Esophagus muscularis mucosa (tissue), 4 donors: ENCODE measurements around the gene GAS6. TPM values are rescaled to one million over a fixed set of nuclear protein-coding genes. Genes with fewer than 3 reads are reported as not detected.

Source experiments
- DNase-seq: peaks from one replicate; pipeline ENCODE4 v3.0.0-alpha.2; 2017; ENCODE audit errors: extremely low spot score
- H3K27ac ChIP-seq, 4 donors: fragments of 200-600 bp; sonication (generic); replicated peaks in 1 of 4; 1 replicate in 3 of 4; 2 replicates in 1 of 4; pipeline ENCODE4 v1.5.1; 2016 to 2019; ENCODE audit warnings: mild to moderate bottlenecking in 1 of 4
- H3K27me3 ChIP-seq, 4 donors: fragments of 200-600 bp; sonication (generic); one replicate each; pipeline versions ENCODE4 v1.5.1 to v1.6.0; 2016 to 2019
- H3K36me3 ChIP-seq, 4 donors: fragments of 200-600 bp; sonication (generic); one replicate each; pipeline ENCODE4 v1.5.1; 2016 to 2019
- H3K4me1 ChIP-seq, 4 donors: fragments of 200-600 bp; sonication (generic); one replicate each; pipeline ENCODE4 v1.5.1; 2016 to 2019
- H3K4me3 ChIP-seq, 4 donors: fragments of 200-600 bp; sonication (generic); 1 replicate in 2 of 4; 2 replicates in 2 of 4; pipeline ENCODE4 v1.5.1; 2016 to 2019; ENCODE audit warnings: mild to moderate bottlenecking in 4 of 4, moderate library complexity in 1 of 4
- H3K9me3 ChIP-seq, 4 donors: fragments of 200-600 bp; sonication (generic); 1 replicate in 3 of 4; 2 replicates in 1 of 4; pipeline ENCODE4 v1.5.1; 2016 to 2019
- EP300 ChIP-seq: sonication (generic); formaldehyde crosslinking; IDR thresholded peaks from one replicate; pipeline ENCODE4 v1.6.1; 2017; ENCODE audit warnings: antibody characterized with exemption
- POLR2A ChIP-seq: fragments of 450-650 bp; IDR thresholded peaks from one replicate; pipeline ENCODE4 v1.6.1; 2017; ENCODE audit warnings: antibody characterized with exemption, moderate library complexity, mild to moderate bottlenecking, low read depth
- POLR2AphosphoS5 ChIP-seq, 2 donors: sonication (generic); formaldehyde crosslinking; IDR thresholded peaks; one replicate each; pipeline ENCODE4 v1.6.1; 2017; ENCODE audit warnings: antibody characterized with exemption in 2 of 2
- WGBS: methylation state at CpG from one replicate; pipeline ENCODE4 v1.1.5; 2018; 5-methylcytosine and 5-hydroxymethylcytosine counted together
- intact Hi-C: fragments of 100-400 bp; cut with DNase I; formaldehyde crosslinking; loops from one replicate; pipeline ENCODE4 v1.15.1; 2023
- total RNA-seq, 4 donors: library from RNA; depleted of rRNA; stranded (reverse); fragments of >200 nt; gene quantifications; one replicate each; pipeline versions ENCODE4 v1.1.0 to v1.2.1, GENCODE V29; 2016
- TF ChIP-seq, protein P1 (sequence below), 3 experiments: fragments of 200-600 bp in 2 of 3; fragments of 450-650 bp in 1 of 3; sonication (generic) in 2 of 3; IDR thresholded peaks; one replicate each; pipeline ENCODE4 v1.5.1; 2017 to 2019; ENCODE audit warnings: antibody characterized with exemption in 3 of 3, mild to moderate bottlenecking in 2 of 3, moderate library complexity in 1 of 3

The GAS6 gene
- total RNA-seq, 4 donors from 2014 or later: 241 to 459 (median 346) TPM

DNA sequence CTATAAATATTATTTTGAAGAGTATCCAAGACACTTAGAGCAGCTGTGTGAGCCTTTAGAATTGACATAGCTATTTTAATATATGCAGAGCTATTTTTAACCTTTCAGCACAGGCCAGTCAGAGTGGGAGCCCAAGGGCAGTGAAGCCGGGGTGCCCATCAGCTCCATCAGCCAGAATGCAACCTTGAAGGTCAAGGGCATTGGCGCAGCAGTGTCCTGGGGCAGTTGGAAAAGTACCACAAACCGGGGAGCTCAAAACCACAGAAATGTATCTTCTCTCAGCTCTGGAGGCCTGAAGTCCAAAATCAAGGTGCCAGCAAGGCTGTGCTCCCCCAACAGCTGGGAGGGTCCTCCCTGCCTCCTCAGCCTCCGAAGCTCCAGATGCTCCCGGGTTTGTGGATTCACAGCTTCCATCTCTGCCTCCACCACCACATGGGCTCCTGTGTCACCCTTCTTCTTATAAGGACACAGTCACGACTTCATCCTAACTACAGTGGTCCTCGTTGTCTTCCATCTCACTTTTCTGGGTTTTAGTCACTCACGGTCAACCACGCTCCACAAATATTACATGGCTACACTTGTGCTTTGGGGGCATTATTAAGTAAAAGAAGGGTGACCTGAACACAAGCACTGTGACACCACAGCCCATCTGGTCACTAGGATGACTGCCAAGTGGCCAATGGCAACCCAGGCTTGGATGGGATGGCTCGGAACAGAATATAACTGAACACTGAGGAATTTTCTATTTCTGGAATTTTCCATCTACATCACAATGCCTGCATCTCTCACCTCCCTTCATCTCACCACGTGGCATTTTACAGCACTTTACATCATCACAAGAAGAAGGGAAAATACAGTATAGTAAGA is 15.9 kb upstream of the GAS6 start:
- TF ChIP-seq EP300: no peak
- TF ChIP-seq, protein P1, sequence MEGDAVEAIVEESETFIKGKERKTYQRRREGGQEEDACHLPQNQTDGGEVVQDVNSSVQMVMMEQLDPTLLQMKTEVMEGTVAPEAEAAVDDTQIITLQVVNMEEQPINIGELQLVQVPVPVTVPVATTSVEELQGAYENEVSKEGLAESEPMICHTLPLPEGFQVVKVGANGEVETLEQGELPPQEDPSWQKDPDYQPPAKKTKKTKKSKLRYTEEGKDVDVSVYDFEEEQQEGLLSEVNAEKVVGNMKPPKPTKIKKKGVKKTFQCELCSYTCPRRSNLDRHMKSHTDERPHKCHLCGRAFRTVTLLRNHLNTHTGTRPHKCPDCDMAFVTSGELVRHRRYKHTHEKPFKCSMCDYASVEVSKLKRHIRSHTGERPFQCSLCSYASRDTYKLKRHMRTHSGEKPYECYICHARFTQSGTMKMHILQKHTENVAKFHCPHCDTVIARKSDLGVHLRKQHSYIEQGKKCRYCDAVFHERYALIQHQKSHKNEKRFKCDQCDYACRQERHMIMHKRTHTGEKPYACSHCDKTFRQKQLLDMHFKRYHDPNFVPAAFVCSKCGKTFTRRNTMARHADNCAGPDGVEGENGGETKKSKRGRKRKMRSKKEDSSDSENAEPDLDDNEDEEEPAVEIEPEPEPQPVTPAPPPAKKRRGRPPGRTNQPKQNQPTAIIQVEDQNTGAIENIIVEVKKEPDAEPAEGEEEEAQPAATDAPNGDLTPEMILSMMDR (IDR thresholded peaks at IDR 0.05): no peak
- TF ChIP-seq POLR2A: no peak
- TF ChIP-seq POLR2AphosphoS5 (IDR thresholded peaks at IDR 0.05): no peak
- 81% methylated on average over 10 of the region's 11 CpGs for WGBS
- DNase-seq: peak; percentile 87
- intact Hi-C loops: no loop called here
- H3K4me1 ChIP-seq: peaks cover 49 to 57% (median 53%) of the 10 kb centered on the region in 4 donors
- H3K36me3 ChIP-seq: no peaks in the 10 kb centered on the region
- H3K4me3 ChIP-seq: no peak overlapping the region
- peak overlapping the region; percentile 56 to 85 (median 75) for H3K27ac ChIP-seq
- H3K9me3 ChIP-seq: no peaks in the 10 kb centered on the region
- no peaks in the 10 kb centered on the region for H3K27me3 ChIP-seq

GRCh38 chr13:113879017-113879416 is 15.1 kb upstream of the GAS6 start:
- peak overlapping the region; percentile 56 to 85 (median 75) for H3K27ac ChIP-seq
- WGBS: 73% methylated on average over 7 of the region's 7 CpGs
- no peaks in the 10 kb centered on the region for H3K9me3 ChIP-seq
- DNase-seq: peak; percentile 37
- H3K4me1 ChIP-seq: peaks cover 49 to 53% (median 51%) of the 10 kb centered on the region in 4 donors
- H3K4me3 ChIP-seq: no peak overlapping the region
- intact Hi-C loops: no loop called here
- H3K27me3 ChIP-seq: no peaks in the 10 kb centered on the region
- TF ChIP-seq, protein P1 (IDR thresholded peaks at IDR 0.05): no peak
- TF ChIP-seq EP300 (no peak), POLR2A (no peak), POLR2AphosphoS5 (IDR thresholded peaks at IDR 0.05) (no peak)
- no peaks in the 10 kb centered on the region for H3K36me3 ChIP-seq

GRCh38 chr13:113877149-113877990 is 13.5 kb upstream of the GAS6 start:
- TF ChIP-seq POLR2A: no peak
- TF ChIP-seq, protein P1 (IDR thresholded peaks at IDR 0.05): no peak
- TF ChIP-seq EP300: no peak
- no peak for TF ChIP-seq POLR2AphosphoS5 (IDR thresholded peaks at IDR 0.05)

DNA sequence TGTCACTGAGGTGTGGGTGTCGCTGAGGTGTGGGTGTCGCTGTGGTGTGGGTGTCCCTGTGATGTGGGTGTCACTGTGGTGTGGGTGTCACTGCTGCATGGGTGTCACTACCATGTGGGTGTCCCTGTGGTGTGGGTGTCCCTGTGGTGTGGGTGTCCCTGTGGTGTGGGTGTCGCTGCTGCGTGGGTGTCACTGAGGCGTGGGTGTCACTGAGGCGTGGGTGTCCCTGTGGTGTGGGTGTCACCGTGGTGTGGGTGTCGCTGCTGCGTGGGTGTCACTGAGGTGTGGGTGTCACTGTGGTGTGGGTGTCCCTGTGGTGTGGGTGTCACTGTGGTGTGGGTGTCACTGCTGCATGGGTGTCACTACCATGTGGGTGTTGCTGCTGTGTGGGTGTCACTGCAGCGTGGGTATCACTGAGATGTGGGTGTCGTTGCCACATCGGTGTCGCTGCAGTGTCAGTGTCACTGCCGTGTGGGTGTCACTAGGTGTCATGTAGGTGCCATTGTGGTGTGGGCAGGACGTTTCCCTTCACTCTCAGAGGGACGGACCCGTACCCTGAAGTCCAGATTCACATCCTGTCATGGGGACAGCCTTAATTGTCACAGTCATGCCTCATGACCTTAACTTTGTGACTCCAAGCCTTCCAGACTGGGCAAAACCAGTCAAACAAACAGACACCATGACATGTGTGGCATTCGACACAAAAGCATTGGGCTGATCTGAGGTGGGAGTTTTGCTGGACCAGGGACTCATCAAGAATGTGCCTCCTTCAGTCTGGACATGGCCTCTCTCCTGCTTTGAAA is 12.7 kb upstream of the GAS6 start:
- Histone ChIP-seq H3K27me3 (no peaks in the 10 kb centered on the region), H3K27ac (no peak overlapping the region), H3K36me3 (no peaks in the 10 kb centered on the region), H3K4me1 (peaks cover 29 to 31% (median 30%) of the 10 kb centered on the region in 4 donors), H3K9me3 (no peaks in the 10 kb centered on the region), H3K4me3 (no peak overlapping the region)
- DNase-seq: peak; percentile 50
- 80% methylated on average over 7 of the region's 18 CpGs for WGBS
- intact Hi-C loops: no loop called here
- TF ChIP-seq, protein P1 (IDR thresholded peaks at IDR 0.05): no peak
- no peak for TF ChIP-seq EP300
- no peak for TF ChIP-seq POLR2A

More at GRCh38 chr13:113877149-113877990, 13.5 kb upstream of the GAS6 start:
- peaks cover 37 to 40% (median 39%) of the 10 kb centered on the region in 4 donors for H3K4me1 ChIP-seq
- H3K27ac ChIP-seq: no peak overlapping the region
- H3K9me3 ChIP-seq: no peaks in the 10 kb centered on the region
- H3K36me3 ChIP-seq: no peaks in the 10 kb centered on the region
- peak; percentile 29 for DNase-seq
- H3K27me3 ChIP-seq: no peaks in the 10 kb centered on the region
- intact Hi-C loops: no loop called here
- no peak overlapping the region for H3K4me3 ChIP-seq
- WGBS: 93% methylated on average over 21 of the region's 21 CpGs
